Stimulated activated CD8-positive, alpha-beta memory T cell treated with anti-CD3 and anti-CD28 coated beads, Interleukin-12 subunit alpha, Interleukin-12 subunit beta, amount 100 ng/mL, for 24 hours (primary cell): ENCODE measurements around the gene SMIM17.

Experiments
- DNase-seq: peaks from one replicate; pipeline ENCODE4 v3.0.0-alpha.2; 2020; ENCODE audit errors: extremely low read depth

Gene SMIM17

DNA sequence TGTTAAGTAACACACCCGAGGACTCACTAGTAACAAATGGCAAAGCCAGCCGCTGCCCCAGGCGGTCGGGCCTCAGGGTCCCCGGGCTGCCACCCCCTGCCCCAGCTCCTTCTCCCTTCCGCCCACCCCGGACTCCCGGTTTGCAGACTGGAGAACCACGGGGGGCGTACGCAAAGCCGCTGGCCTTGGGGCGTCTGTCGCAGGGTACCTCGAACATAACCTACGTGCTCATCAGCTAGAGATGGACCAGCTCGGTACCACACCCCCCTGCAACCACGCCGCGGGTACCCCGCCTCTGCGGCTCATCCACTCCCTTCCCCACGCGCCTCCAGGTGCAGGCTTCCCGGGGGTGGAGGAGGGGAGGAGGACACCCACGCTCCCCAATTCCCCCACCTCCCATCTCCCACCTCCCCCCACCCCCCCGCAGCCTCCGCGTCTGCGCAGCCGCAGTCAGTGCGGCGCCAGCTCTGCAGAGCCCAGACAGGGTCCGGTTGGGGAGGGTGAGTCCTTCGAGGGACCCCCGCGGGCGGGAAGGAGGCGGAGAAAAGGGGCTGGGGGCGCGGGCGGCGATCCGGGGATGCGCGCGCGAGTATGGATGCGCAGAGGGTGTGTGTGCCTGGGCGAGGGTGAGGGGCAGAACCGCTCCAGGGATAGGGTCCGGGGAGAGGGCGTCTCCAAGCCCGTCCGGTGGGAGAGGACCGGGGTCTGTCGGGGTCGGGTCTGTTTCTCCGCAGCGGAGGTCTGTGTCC, at the start of gene SMIM17:
SMIM17 (plus strand) TSS at position 449 of the 749 bp plus-strand sequence. CDS start 2,509 bp downstream, outside the sequence.
- no peak for DNase-seq

GRCh38 chr19:56594446-56594782, 48.5 kb upstream of the SMIM17 start:
- DNase-seq = no peak

DNA sequence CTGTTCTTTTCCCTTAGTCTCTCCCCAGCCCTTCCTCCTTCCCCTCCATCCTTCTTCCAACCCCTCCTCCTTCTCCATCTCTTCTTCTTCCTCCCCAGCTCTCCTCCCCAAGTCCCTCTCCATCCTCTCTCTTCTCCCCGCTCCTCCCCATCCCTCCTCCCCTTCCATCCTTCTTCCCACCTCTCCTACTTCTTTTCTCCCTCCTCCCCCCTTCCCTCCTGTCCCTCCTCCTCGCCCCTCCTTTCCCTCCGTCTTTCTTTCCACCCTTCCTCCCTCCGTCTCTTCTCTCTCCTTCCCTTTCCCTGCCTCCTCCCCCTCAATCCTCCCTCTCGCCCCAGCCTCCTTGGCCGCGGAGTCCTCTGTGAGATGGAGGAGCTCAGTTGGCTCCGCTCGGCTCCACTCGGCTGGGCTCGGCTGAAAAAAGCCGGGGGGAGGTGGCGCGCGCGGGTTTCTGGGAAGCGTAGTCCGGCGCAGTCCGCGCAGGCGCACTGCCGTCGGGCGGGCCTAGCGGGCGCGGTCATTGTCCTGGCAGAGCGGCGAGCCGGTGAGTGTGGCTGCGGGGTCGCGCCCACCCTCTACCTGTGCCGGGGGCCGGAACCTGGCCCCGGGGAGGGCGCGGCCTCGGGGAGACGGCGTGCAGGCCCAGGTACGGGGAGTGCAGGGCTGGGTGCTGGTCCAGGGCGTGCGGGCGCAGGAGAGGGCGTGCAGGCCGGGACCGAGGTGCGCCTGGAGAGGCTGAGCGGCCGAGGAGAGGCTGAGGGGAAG, 48.0 kb upstream of the SMIM17 start, which contains the start of gene ZNF71:
ZNF71 (plus strand) TSS at position 520 of the 765 bp plus-strand sequence. CDS start 6,257 bp downstream, outside the sequence.
- DNase-seq = peak; percentile 79

- DNase-seq = no peak
These were observed 47.4 kb upstream of the SMIM17 start for GRCh38 chr19:56595548-56595899.

GRCh38 chr19:56596676-56597075, 46.3 kb upstream of the SMIM17 start:
- DNase-seq = no peak

- no peak for DNase-seq
These were observed 45.3 kb upstream of the SMIM17 start for GRCh38 chr19:56597696-56598095.

GRCh38 chr19:56601375-56601774, 41.6 kb upstream of the SMIM17 start:
- no peak for DNase-seq

GRCh38 chr19:56603829-56604228, 39.1 kb upstream of the SMIM17 start:
- DNase-seq = no peak

- DNase-seq = no peak
These were observed 34.5 kb upstream of the SMIM17 start for GRCh38 chr19:56608274-56608964.

DNA sequence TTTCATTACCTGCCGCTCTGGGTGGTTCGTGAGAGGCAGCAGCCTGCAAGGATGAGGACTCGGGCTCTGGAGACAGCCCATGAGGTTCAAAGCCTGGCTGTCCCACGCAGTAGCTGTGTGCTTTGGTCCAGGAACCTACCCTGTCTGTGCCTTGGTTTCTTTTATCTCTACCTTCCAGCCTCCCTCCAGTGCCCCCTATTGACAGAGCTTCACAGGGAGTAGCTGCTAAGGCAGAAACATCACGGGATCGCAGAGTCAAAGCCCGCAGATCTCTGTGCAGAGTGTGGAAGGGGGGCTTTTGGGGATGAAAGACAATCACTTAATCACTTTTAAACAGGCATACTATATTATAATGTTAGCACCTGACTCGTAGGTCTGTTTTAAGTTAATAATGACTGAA, 31.7 kb upstream of the SMIM17 start:
- no peak for DNase-seq

- DNase-seq = no peak
These were observed 30.2 kb upstream of the SMIM17 start for GRCh38 chr19:56612737-56613136.

GRCh38 chr19:56613639-56614038, 29.3 kb upstream of the SMIM17 start:
- DNase-seq = no peak

DNA sequence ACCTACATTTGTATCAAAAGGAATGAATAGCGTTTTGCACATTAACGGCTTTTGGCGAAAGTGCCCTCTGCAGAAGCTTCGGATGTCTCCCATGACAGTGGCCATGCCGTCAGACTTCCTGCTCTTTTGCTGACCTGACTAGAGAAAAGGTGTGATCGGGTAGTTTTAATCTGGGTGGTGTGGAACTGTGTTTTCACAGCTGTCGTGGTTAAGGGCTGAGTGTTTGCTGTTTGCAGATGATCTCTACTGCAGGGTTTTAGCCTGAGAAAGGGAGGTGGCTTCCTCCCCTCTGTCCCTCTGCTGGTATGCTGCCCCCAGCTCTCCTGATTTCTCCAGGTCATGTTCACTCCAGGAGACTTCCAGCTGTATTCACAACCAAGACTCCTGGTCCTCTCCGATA, 25.4 kb upstream of the SMIM17 start:
- no peak for DNase-seq

DNA sequence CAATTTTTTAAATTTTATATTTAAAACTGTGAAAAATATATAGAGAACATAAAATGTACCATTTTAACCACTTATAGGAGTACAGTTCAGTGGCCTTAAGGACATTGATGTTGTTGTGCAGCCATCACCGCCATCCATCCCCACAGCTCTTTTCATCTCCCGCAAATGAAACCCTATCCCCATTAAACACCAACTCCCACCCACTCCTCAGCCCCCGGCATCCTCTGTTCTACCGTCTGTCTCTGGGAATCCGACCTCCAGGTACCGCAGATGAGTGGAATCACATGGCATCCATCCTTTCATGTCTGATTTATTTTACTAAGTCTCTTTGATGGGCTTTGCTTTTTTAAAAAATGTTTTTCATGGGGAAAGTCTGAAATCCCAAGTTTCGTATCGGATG, 23.8 kb upstream of the SMIM17 start:
- DNase-seq = no peak

DNA sequence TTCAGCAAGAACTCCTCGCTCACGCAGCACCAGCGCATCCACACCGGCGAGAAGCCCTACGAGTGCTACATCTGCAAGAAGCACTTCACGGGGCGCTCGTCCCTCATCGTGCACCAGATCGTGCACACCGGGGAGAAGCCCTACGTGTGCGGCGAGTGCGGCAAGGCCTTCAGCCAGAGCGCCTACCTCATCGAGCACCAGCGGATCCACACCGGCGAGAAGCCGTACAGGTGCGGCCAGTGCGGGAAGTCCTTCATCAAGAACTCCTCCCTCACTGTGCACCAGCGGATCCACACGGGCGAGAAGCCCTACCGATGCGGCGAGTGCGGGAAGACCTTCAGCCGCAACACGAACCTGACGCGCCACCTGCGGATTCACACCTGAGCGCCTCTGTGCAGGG, 20.6 kb upstream of the SMIM17 start:
- DNase-seq = no peak

DNA sequence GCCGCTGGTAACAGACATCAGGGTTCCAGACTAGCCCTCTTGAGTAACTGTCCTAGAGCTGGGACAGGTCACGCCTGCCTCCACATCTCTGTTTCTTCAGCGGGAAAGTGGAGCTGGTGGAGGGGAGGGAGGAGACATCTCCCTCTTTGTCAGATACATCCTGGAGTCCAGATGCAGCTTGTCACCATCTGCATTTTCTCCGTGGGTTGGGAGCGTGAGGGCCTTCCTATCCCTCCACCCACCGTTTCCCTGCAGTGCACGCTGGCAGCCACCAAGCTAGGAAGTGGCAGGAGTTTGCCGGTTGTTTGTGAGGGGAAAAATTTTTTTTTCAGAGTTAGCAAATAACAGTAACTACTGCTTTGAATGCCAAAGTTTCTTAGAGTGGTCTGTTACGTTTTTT, 20.0 kb upstream of the SMIM17 start:
- DNase-seq = no peak

DNA sequence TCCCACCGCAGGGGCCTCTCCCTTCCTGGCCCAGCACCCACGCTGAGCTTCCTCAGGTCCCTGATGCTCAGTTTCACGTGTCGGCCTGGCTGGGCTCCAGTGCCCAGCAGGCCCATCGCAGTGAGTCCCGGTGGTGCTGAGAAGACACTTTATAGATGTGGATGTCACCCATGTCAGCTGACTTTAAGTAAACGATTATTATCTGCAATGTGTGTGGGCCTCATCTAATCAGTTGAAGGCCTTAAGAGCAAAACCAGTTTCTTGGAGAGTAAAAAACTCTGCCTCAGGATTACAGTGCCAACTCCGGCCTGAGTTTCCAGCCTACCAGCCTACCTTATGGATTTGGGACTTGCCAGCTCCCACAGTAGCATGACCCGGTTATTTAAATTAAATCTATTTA, 17.3 kb upstream of the SMIM17 start:
- no peak for DNase-seq

- no peak for DNase-seq
These were observed 9.9 kb upstream of the SMIM17 start for GRCh38 chr19:56633021-56633420.

- no peak for DNase-seq
These were observed 4.9 kb upstream of the SMIM17 start for GRCh38 chr19:56637976-56638555.

DNA sequence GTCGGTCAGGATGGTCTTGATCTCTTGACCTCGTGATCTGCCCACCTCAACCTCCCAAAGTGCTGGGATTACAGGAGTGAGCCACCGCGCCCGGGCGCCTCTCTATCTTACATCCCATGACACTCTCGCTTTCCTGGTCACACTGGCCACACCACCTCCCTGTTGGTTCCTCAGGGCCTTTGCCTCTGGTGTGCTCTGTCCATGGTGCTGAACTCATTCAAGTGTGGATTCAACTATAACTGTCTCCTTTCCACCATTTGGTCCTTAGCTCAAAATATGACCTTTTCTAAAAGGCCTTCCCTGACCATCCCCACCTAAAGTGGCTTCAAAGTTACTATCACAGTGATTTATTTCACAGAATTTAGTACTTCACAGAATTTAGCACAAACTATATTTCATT, 3.7 kb upstream of the SMIM17 start:
- DNase-seq = no peak

DNA sequence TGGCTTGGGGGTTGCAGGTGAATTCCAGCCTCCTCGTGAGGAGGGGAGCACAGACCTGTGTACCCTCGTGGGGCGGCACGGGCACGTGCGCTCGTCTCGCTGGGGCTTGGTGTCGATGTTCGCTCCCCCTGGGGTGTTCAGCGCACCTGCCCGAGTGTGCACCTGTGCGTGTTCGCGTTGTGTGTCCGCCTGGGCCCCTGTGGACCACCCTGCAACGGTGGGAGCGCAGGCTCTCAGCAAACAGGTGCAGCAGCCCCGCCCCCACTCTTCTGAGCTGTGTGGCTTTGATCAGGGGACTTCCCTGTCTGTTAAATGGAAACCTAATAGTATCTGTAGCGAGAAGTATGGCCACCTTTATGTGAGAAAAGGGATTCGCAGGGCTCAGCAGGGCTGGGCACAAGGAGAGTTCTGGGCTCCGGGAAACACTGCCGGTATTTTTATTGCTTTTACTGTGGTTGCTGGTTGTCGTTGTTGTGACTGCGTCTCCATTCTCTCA, 549 bp downstream of the SMIM17 start:
- DNase-seq = no peak

DNA sequence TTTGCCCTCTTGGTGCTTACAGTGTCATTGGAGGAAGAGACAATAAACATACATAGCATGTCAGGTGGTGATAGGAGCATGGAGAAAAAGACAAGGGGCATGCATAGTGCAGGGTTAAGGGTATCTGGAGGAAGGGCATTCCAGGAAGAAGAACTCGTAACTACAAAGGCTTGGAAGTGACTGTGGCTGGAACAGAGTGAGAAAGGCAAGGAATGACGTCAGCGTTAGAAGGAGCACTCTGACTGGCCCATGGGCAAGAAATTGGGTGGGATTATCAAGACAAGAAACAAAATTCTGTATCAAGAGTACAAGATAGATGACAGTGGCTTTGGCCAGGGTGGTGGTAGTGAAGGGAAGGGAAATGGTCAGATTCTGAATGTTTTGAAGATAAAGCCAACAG, 11.2 kb downstream of the SMIM17 start:
- no peak for DNase-seq
